Measurements from ENCODE around the gene CNTN4.

- no peak for TF ChIP-seq POLR2A (IDR thresholded peaks at IDR 0.05)
- no peak for TF ChIP-seq EP300 (IDR thresholded peaks at IDR 0.05)
These were observed 999.3 kb downstream of the CNTN4 start for GRCh38 chr3:3097958-3098357.

Data from gastroesophageal sphincter (tissue), 2 donors.